K562 (cell line): Measurements from ENCODE around the gene MDC1. TPM values are rescaled to one million over a fixed set of nuclear protein-coding genes. Genes with fewer than 3 reads are reported as not detected.

Experiments used
- ATF7 ChIP-seq: fragments of 450-650 bp; IDR thresholded peaks from 2 replicates; pipeline ENCODE4 v1.7.1; 2014; ENCODE audit warnings: mild to moderate bottlenecking, moderate library complexity
- BCOR ChIP-seq: fragments of 450-650 bp; IDR thresholded peaks from 2 replicates; pipeline ENCODE4 v1.6.1; 2016
- CREB3 ChIP-seq: fragments of 450-650 bp; conservative IDR thresholded peaks from 2 replicates; pipeline ENCODE4 v1.6.1; 2016; ENCODE audit warnings: missing genetic modification characterization, low read depth, mild to moderate bottlenecking, missing compliant biosample characterization, moderate library complexity
- CTBP1 ChIP-seq: fragments of 450-650 bp; IDR thresholded peaks from 2 replicates; pipeline ENCODE4 v1.6.1; 2016; ENCODE audit warnings: borderline replicate concordance
- FOXO4 ChIP-seq: fragments of 450-650 bp; formaldehyde crosslinking; IDR thresholded peaks from 2 replicates; pipeline ENCODE4 v1.4.0; 2020; ENCODE audit warnings: mild to moderate bottlenecking, moderate library complexity
- HDAC3 ChIP-seq: fragments of 450-650 bp; IDR thresholded peaks from 2 replicates; pipeline ENCODE4 v1.6.1; 2018; ENCODE audit warnings: borderline replicate concordance, mild to moderate bottlenecking, moderate library complexity; ENCODE audit not compliant: partially characterized antibody
- JUND ChIP-seq, 2 experiments: IDR thresholded peaks; 2 replicates in 1 of 2; 3 replicates in 1 of 2; pipeline ENCODE4 v1.6.1; 2011; ENCODE audit warnings: borderline replicate concordance in 2 of 2, low read depth in 2 of 2, low read length in 2 of 2, improper control_type of control experiment in 1 of 2, missing biosample characterization in 1 of 2, missing genetic modification characterization in 1 of 2, missing genetic modification reagents in 1 of 2
- MCM3 ChIP-seq: fragments of 450-650 bp; IDR thresholded peaks from 2 replicates; pipeline ENCODE4 v1.6.1; 2016
- MEIS2 ChIP-seq: fragments of 450-650 bp; IDR thresholded peaks from 2 replicates; pipeline ENCODE4 v1.6.1; 2014; ENCODE audit warnings: mild to moderate bottlenecking; ENCODE audit not compliant: partially characterized antibody
- MYC ChIP-seq, 2 experiments: fragments of 250-450 bp in 1 of 2; sonication (Bioruptor Pico) in 1 of 2; IDR thresholded peaks; 2 replicates each; pipeline versions ENCODE4 v1.5.1 to v1.6.1; 2012 to 2021; ENCODE audit warnings: low read depth in 2 of 2, borderline replicate concordance in 1 of 2, improper control_type of control experiment in 1 of 2, low read length in 1 of 2, mild to moderate bottlenecking in 1 of 2, moderate library complexity in 1 of 2
- PHF20 ChIP-seq: fragments of 450-650 bp; IDR thresholded peaks from 2 replicates; pipeline ENCODE4 v1.6.1; 2018; ENCODE audit not compliant: partially characterized antibody
- PRMT5 ChIP-seq: sonication (generic); formaldehyde crosslinking; IDR thresholded peaks from 2 replicates; pipeline ENCODE4 v1.5.0; 2020; ENCODE audit warnings: missing genetic modification reagents
- RAD51 ChIP-seq: fragments of 450-650 bp; IDR thresholded peaks from 2 replicates; pipeline ENCODE4 v1.7.1; 2016; ENCODE audit warnings: low read depth, mild to moderate bottlenecking, borderline replicate concordance
- RBFOX2 ChIP-seq: fragments of 200-400 bp; formaldehyde crosslinking; IDR thresholded peaks from 2 replicates; pipeline ENCODE4 v1.6.1; 2017; ENCODE audit warnings: low read depth, mild to moderate bottlenecking, low read length, moderate library complexity
- TAF7 ChIP-seq: fragments of 450-650 bp; IDR thresholded peaks from 2 replicates; pipeline ENCODE4 v1.6.1; 2016; ENCODE audit warnings: missing genetic modification characterization, missing compliant biosample characterization
- TFAP4 ChIP-seq: sonication (generic); formaldehyde crosslinking; IDR thresholded peaks from 2 replicates; pipeline ENCODE4 v1.8.0; 2022; ENCODE audit warnings: missing genetic modification reagents, mild to moderate bottlenecking, moderate library complexity, borderline replicate concordance
- TSC22D4 ChIP-seq: fragments of 450-650 bp; IDR thresholded peaks from 2 replicates; pipeline ENCODE4 v1.6.1; 2016; ENCODE audit warnings: missing genetic modification characterization, missing biosample characterization, control low read depth
- ZNF24 ChIP-seq: fragments of 450-650 bp; IDR thresholded peaks from 2 replicates; pipeline ENCODE4 v1.6.1; 2016
- ZNF354B ChIP-seq: fragments of 250-450 bp; sonication (Bioruptor Pico); IDR thresholded peaks from 2 replicates; pipeline ENCODE4 v1.4.0; 2020
- ZNF583 ChIP-seq: fragments of 250-450 bp; sonication (Bioruptor Pico); IDR thresholded peaks from 2 replicates; pipeline ENCODE4 v1.4.0; 2020
- ZNF695 ChIP-seq: fragments of 450-650 bp; formaldehyde crosslinking; IDR thresholded peaks from 2 replicates; pipeline ENCODE4 v1.4.0; 2020; ENCODE audit warnings: mild to moderate bottlenecking, moderate library complexity
- polyA plus RNA-seq, 8 experiments: library from polyadenylated mRNA; depleted of rRNA in 4 of 8; stranded (reverse) in 5 of 8; unstranded in 3 of 8; fragments of >200 nt; fragmentation: Nextera tagmentation in 2 of 8; fragmentation: Illumina TruSeq in 1 of 8; extraction: Ambion mirVana in 2 of 8; extraction: Trizol in 1 of 8; gene quantifications; 2 replicates each; pipeline versions ENCODE4 v1.2.1 to v1.2.3, GENCODE V29; 2011 to 2014; ENCODE audit warnings: inconsistent platforms in 1 of 8, missing spikeins in 1 of 8
- total RNA-seq, 7 experiments: library from RNA; depleted of rRNA in 6 of 7; stranded (reverse); fragments of >200 nt in 6 of 7; fragmentation: Illumina TruSeq in 2 of 7; extraction: Trizol in 2 of 7; gene quantifications; 2 replicates each; pipeline versions ENCODE4 v1.2.1 to v1.2.3, GENCODE V29; 2011 to 2021; ENCODE audit warnings: low replicate concordance in 1 of 7
- TF ChIP-seq, protein P1 (sequence below): fragments of 450-650 bp; formaldehyde crosslinking; conservative IDR thresholded peaks from 2 replicates; pipeline ENCODE4 v1.4.0; 2022; ENCODE audit warnings: mild to moderate bottlenecking, missing genetic modification characterization

The MDC1 gene
- total and polyA plus RNA-seq, 9 of the 15 experiments (the other 6 are each of a cell fraction or from before 2014, with no cell fraction given) = 8.2 to 114 (median 20.0) TPM

GRCh38 chr6:30682143-30683117 is 34.7 kb downstream of the MDC1 start (continued):
- 0 out of 2 replicates have a peak, but pooled peaks have one; percentile 10 for TF ChIP-seq RAD51
- TF ChIP-seq TAF7 (tag) = no peak; the same call in none of the 2 replicates
- TF ChIP-seq BCOR = 0 out of 2 replicates have a peak, but pooled peaks have one; percentile 7
- TF ChIP-seq TSC22D4 = no peak
- no peak for TF ChIP-seq HDAC3
- TF ChIP-seq MEIS2 = no peak
- TF ChIP-seq ATF7 = peak; percentile 72
- TF ChIP-seq CREB3 (tag) = no peak
- no peak for TF ChIP-seq FOXO4 (CRISPR knock-in tag)
- TF ChIP-seq JUND (IDR thresholded peaks at IDR 0.05; ENCODE audit: borderline replicate concordance, low read depth, low read length) = peak; percentile 99
- peak; percentile 93 for TF ChIP-seq JUND (tag; IDR thresholded peaks at IDR 0.05; ENCODE audit: borderline replicate concordance, low read depth, low read length)
- peak; percentile 91 for TF ChIP-seq RBFOX2
- TF ChIP-seq PRMT5 (CRISPR knock-in tag) = no peak
- TF ChIP-seq MCM3 = no peak
- TF ChIP-seq ZNF354B (CRISPR knock-in tag) = no peak
- TF ChIP-seq TFAP4 (CRISPR knock-in tag) = peak; percentile 54; the same call in 1 of the 2 replicates
- TF ChIP-seq ZNF24 = no peak
- peak; percentile 44 for TF ChIP-seq PHF20
- peak; percentile 75; the same call in 1 of the 2 replicates for TF ChIP-seq CTBP1
- TF ChIP-seq ZNF583 (CRISPR knock-in tag) = no peak; the same call in 1 of the 2 replicates
- TF ChIP-seq MYC (IDR thresholded peaks at IDR 0.05; ENCODE audit: low read depth, low read length) = no peak; the same call in 1 of the 2 replicates
- no peak for TF ChIP-seq MYC (CRISPR knock-in tag; IDR thresholded peaks at IDR 0.05; ENCODE audit: borderline replicate concordance, low read depth)
- no peak for TF ChIP-seq ZNF695 (CRISPR knock-in tag)
- TF ChIP-seq, protein P1, sequence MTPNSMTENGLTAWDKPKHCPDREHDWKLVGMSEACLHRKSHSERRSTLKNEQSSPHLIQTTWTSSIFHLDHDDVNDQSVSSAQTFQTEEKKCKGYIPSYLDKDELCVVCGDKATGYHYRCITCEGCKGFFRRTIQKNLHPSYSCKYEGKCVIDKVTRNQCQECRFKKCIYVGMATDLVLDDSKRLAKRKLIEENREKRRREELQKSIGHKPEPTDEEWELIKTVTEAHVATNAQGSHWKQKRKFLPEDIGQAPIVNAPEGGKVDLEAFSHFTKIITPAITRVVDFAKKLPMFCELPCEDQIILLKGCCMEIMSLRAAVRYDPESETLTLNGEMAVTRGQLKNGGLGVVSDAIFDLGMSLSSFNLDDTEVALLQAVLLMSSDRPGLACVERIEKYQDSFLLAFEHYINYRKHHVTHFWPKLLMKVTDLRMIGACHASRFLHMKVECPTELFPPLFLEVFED (CRISPR knock-in tag) = no peak
